HG03460 (cell line): Measurements from ENCODE around the gene RHOF.
"Not testable (repeated sequence)": the region's sequence is repeated elsewhere in the genome, so short reads cannot be mapped to it uniquely, and the experiment has no call there.

Experiments used
- ATAC-seq: cut with Tn5 transposase; IDR thresholded peaks from one replicate; pipeline ENCODE4 v1.9.1; 2021; ENCODE audit not compliant: unreplicated experiment

RHOF gene

GRCh38 chr12:121776190-121777098, 17.0 kb downstream of the RHOF start:
- no peak for ATAC-seq

GRCh38 chr12:121775501-121775900, 18.0 kb downstream of the RHOF start:
- ATAC-seq = no peak

- ATAC-seq = no peak
These were observed 18.5 kb downstream of the RHOF start for GRCh38 chr12:121774968-121775474.

GRCh38 chr12:121773011-121773777, 20.3 kb downstream of the RHOF start:
- ATAC-seq = peak; percentile 80

- ATAC-seq = no peak
These were observed 22.5 kb downstream of the RHOF start for GRCh38 chr12:121770813-121771625.

- ATAC-seq = no peak
These were observed 23.1 kb downstream of the RHOF start for GRCh38 chr12:121770388-121770787.

- no peak for ATAC-seq
These were observed 23.6 kb downstream of the RHOF start for GRCh38 chr12:121769831-121770301.

GRCh38 chr12:121769297-121769830, 24.1 kb downstream of the RHOF start:
- ATAC-seq = no peak

GRCh38 chr12:121767525-121768016, 25.9 kb downstream of the RHOF start:
- ATAC-seq = no peak

GRCh38 chr12:121766290-121767039, 27.0 kb downstream of the RHOF start:
- no peak for ATAC-seq

- ATAC-seq = no peak
These were observed 27.9 kb downstream of the RHOF start for GRCh38 chr12:121765573-121765972.

GRCh38 chr12:121764808-121765207, 28.7 kb downstream of the RHOF start:
- ATAC-seq = no peak

- ATAC-seq = no peak
These were observed 31.2 kb downstream of the RHOF start for GRCh38 chr12:121762269-121762668.

- not testable (repeated sequence) for ATAC-seq
These were observed 35.0 kb downstream of the RHOF start for GRCh38 chr12:121758536-121758935.

- ATAC-seq = no peak
These were observed 37.9 kb downstream of the RHOF start for GRCh38 chr12:121755591-121755990.

- no peak for ATAC-seq
These were observed 38.7 kb downstream of the RHOF start for GRCh38 chr12:121754836-121755235.

- no peak for ATAC-seq
These were observed 39.6 kb downstream of the RHOF start for GRCh38 chr12:121753844-121754264.

GRCh38 chr12:121751749-121752351, 41.6 kb downstream of the RHOF start:
- ATAC-seq = no peak

GRCh38 chr12:121751034-121751433, 42.5 kb downstream of the RHOF start:
- no peak for ATAC-seq
